GM21576 (cell line): ENCODE data around the gene UNC79.
"Not testable (repeated sequence)": the region's sequence is repeated elsewhere in the genome, so short reads cannot be mapped to it uniquely, and the experiment has no call there.

ENCODE experiments used
- ATAC-seq: cut with Tn5 transposase; IDR thresholded peaks from one replicate; pipeline ENCODE4 v1.9.1; 2021; ENCODE audit warnings: mild to moderate bottlenecking, moderate library complexity; ENCODE audit not compliant: unreplicated experiment

Gene UNC79

GRCh38 chr14:93493054-93493453, 62.3 kb downstream of the UNC79 start:
- no peak for ATAC-seq

- ATAC-seq, result not testable (repeated sequence)
Observed at GRCh38 chr14:93493622-93494021, 62.9 kb downstream of the UNC79 start.

GRCh38 chr14:93496856-93497741, 66.4 kb downstream of the UNC79 start:
- ATAC-seq, result no peak

- ATAC-seq, result no peak
Observed at GRCh38 chr14:93510056-93510455, 79.3 kb downstream of the UNC79 start.

GRCh38 chr14:93511001-93511400, 80.3 kb downstream of the UNC79 start:
- no peak for ATAC-seq

GRCh38 chr14:93520053-93520607, 89.4 kb downstream of the UNC79 start:
- ATAC-seq, result no peak

GRCh38 chr14:93522221-93522620, 91.5 kb downstream of the UNC79 start:
- no peak for ATAC-seq

- ATAC-seq, result not testable (repeated sequence)
Observed at GRCh38 chr14:93525216-93525615, 94.5 kb downstream of the UNC79 start.

GRCh38 chr14:93525696-93526451, 95.1 kb downstream of the UNC79 start:
- no peak for ATAC-seq

- ATAC-seq, result no peak
Observed at GRCh38 chr14:93527203-93527607, 96.5 kb downstream of the UNC79 start.

GRCh38 chr14:93528884-93529558, 98.3 kb downstream of the UNC79 start:
- no peak for ATAC-seq

GRCh38 chr14:93531644-93532043, 100.9 kb downstream of the UNC79 start:
- no peak for ATAC-seq

GRCh38 chr14:93532541-93532940, 101.8 kb downstream of the UNC79 start:
- no peak for ATAC-seq

GRCh38 chr14:93533437-93533836, 102.7 kb downstream of the UNC79 start:
- ATAC-seq, result no peak

GRCh38 chr14:93533842-93534241, 103.1 kb downstream of the UNC79 start:
- ATAC-seq, result peak; percentile 97

GRCh38 chr14:93535537-93535936, 104.8 kb downstream of the UNC79 start:
- no peak for ATAC-seq

GRCh38 chr14:93536945-93537344, 106.2 kb downstream of the UNC79 start:
- no peak for ATAC-seq

GRCh38 chr14:93537951-93538350, 107.2 kb downstream of the UNC79 start:
- ATAC-seq, result no peak

GRCh38 chr14:93538413-93538812, 107.7 kb downstream of the UNC79 start:
- no peak for ATAC-seq

GRCh38 chr14:93540235-93540634, 109.5 kb downstream of the UNC79 start:
- ATAC-seq, result no peak

- no peak for ATAC-seq
Observed at GRCh38 chr14:93543766-93544165, 113.0 kb downstream of the UNC79 start.
